HG03558 (cell line): Measurements from ENCODE around the gene FYN.

ENCODE experiments used
- ATAC-seq: cut with Tn5 transposase; IDR thresholded peaks from one replicate; pipeline ENCODE4 v1.9.1; 2021; ENCODE audit warnings: moderate number of reproducible peaks; ENCODE audit not compliant: unreplicated experiment; ENCODE audit errors: extremely low read depth

FYN gene

GRCh38 chr6:111813237-111813636 lies 60.0 kb downstream of the FYN start:
- no peak for ATAC-seq

DNA sequence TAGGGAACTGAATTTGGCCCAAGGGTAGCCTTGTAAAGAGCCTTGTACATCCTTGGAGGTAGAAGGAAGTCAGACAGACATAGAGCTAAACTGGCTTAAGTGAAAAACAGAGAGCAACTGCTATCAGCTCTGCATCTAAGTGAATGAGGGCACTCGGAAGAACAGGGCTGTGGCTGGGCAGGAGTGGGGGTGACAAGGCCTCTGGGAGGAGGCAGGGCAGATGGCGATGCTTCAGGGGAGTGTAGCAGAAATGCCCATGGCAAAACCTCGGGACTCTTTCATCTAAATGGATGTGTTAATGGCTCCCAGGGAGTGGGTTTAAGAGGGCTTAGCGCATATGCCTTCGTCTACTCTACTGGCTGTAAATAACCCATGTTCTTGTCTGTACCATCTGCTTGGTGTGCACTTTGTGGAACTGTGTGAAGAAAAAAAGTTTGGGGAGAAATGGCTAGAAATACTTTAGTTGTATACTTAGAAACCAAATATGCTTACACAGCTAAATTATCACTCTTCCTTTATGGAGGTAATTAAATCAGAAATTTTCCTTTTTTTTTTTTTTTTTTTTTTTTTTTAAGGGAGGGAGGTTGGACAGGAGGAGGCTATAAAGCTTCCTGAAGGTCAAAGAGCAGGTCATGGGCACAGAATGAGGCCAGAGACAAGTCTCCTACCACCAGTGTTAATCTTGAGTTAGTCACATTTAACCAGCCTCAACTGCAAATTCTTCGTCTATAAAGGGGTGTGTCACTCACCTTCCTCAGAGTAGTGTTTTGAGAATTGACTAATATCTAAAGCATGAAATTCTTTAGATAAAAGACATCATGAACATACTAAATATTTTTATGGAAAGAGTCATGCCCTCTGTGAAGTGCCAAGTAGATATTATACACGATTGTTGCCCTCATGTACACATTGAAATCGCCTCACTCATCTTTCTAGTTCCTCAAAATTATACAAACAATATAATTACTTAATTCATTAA lies 60.9 kb downstream of the FYN start:
- no peak for ATAC-seq

DNA sequence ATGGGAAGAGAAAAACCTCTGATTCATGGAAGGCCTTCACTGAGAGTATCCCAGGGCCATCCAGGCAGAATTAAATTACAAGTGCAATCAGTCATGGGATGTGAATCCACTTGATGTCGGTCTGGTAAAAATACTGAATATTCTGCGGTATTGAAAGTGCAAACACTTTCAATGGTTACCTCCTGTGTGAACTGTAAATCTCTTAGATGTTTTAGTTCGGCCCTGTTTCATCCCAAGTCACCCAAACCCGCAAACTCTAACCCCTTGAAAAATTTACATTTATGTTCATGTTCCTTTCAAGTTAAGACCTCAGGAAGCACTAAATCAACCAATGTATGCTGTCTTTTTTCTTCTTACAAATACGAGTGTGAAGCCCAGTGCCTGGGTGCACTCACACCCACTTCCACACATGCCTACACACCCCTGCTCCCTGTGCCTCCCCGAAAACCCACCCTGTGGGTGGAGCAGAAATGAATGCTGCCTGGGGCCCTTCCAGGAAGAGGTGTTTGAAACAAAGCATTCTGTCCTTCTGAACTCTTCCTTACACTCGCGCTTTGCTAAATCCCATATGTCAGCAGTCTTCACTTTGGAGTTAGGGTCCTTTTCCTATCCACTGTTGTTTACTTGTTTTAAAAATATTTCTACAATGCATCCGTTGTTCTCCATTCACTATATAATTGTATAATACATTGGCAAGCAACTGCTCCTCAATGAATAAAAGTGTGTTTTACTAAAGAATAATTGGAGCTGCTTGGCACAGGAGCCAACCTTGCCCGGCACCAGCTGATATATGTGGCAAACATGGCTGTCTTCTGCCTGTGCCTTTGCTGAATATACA lies 62.7 kb downstream of the FYN start:
- ATAC-seq, result no peak

GRCh38 chr6:111809766-111810165 lies 63.5 kb downstream of the FYN start:
- no peak for ATAC-seq

GRCh38 chr6:111809264-111809663 lies 64.0 kb downstream of the FYN start:
- no peak for ATAC-seq

DNA sequence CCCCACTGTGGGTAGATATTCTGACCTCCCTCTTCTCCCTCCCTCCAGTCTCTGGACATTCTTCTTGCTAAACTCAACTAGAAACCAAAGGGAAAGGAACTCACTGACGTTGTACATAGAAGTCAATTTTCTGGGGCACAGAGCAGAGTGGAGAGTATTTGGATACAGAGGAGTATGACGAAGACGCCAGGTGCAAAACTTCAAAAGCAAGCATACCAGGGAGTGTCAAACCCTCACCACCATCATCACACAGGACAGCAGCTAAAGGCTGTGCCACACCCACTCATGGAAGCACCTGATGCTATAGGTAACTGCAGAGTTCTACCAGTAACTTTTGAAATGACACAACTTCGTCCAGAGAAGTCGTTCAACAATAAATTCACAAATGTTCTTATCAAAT lies 64.8 kb downstream of the FYN start:
- ATAC-seq, result no peak

GRCh38 chr6:111806561-111807497 lies 66.4 kb downstream of the FYN start:
- no peak for ATAC-seq

- no peak for ATAC-seq
Observed at GRCh38 chr6:111806165-111806547, 67.1 kb downstream of the FYN start.

- no peak for ATAC-seq
Observed at GRCh38 chr6:111805511-111806164, 67.6 kb downstream of the FYN start.

DNA sequence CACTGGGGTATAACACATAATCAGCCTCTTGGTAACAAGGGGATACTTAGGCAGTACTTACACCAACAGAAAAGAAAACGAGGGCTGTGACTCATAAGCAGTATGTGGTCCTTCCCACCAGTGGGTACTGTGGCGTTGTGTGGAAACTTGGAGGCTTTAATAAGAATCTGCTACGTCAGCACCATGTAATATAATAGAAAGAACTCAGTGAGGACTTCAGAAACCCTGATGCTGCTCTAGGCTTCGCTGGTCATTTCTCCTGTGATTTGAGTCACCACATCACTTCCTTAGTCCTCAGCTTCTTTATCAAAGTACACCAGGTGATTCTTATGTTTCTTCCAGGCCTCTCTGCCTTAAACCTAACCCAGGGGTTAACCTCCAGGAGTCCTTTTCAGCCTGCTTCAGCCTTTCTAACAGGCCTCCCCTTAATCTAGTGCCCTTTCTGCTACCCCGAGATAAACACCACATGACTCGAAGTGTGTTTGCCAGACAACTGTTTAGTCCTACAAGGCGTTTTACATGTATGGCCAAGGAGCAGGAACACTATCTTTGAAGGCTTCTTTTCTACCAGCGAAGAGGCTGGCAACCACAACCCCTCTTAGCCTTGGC lies 68.5 kb downstream of the FYN start:
- peak; percentile 61 for ATAC-seq

DNA sequence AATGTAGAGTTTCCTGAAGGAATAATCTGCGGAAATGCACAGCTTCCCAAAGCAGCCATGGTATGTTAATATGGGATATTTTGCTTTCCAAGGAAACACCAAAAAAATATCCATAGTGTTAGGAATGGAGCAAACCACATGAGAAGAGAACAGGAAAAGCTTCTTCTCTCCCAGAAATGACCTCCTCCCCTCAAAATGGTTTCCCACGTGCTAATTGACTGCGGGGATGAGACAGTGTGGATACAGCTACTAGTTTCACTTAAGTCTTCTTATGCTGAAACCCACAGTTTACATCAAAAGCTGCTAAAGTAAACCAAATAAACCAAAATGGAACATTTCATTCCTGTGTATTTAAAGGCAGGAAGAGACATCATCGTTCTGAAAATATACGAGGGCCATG lies 69.4 kb downstream of the FYN start:
- ATAC-seq, result no peak

DNA sequence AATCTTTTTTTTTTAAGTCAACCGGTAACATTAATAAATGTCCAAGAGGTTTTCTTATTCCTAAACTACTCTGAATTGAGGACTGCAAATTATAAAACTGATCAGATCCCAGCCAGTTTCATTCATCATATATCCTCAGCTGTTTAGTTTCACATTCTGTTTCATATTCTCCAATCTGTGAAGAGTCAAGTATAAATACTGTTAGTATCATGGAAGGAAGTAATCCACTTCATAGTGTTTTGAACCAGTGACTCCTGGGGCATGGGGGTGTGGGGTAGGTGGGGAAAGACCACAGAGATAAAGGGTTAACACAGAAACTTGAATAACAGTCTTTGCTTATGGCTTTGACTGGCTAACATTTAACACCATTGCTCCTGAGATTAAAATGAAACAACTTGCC lies 69.9 kb downstream of the FYN start:
- ATAC-seq, result no peak

- no peak for ATAC-seq
Observed at GRCh38 chr6:111802720-111803330, 70.4 kb downstream of the FYN start.

- no peak for ATAC-seq
Observed at GRCh38 chr6:111802015-111802414, 71.2 kb downstream of the FYN start.

DNA sequence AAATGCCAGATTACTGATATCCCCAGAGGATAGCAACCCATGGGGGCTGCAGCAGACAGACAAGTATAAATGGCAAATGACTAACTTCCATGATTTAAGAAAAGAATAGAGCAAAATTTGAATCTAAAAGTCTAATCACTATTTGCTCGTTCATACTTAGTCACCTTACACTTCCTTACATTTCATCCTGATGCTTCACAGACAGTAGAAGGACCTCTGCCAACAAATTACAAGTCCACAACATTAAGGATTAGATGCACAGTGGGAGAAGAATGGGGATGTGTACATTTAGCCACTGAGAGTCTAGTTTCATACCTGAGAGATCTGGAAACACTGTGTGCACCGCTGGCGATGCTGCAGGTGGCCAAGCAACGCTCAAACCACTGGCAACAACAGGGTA lies 72.4 kb downstream of the FYN start:
- no peak for ATAC-seq

GRCh38 chr6:111800259-111800765 lies 72.9 kb downstream of the FYN start:
- no peak for ATAC-seq

GRCh38 chr6:111799576-111800258 lies 73.5 kb downstream of the FYN start:
- no peak for ATAC-seq

- ATAC-seq, result no peak
Observed at GRCh38 chr6:111798281-111798725, 74.9 kb downstream of the FYN start.
